Lung (tissue), 12 donors: ENCODE measurements around the gene EPB41L4A. TPM values are rescaled to one million over a fixed set of nuclear protein-coding genes. Genes with fewer than 3 reads are reported as not detected.

ENCODE experiments used
- ATAC-seq: fragments of 200-7000 bp; cut with Tn5 transposase; one replicate; pipeline ENCODE4 v1.9.1; 2020; ENCODE audit warnings: moderate number of reproducible peaks; ENCODE audit not compliant: insufficient read depth, low FRiP score
- DNase-seq, 3 donors: peaks; one replicate each; pipeline ENCODE4 v3.0.0-alpha.2; 2013 to 2017
- H3K27ac ChIP-seq, 2 donors: one replicate each; pipeline ENCODE4 v1.5.1; 2013; ENCODE audit warnings: mild to moderate bottlenecking in 2 of 2, moderate library complexity in 2 of 2, control low read depth in 1 of 2, inconsistent platforms in 1 of 2, low read depth in 1 of 2, low read length in 1 of 2
- H3K27me3 ChIP-seq, 3 donors: one replicate each; pipeline ENCODE4 v1.5.1; 2013; ENCODE audit warnings: low read length in 2 of 3; ENCODE audit not compliant: control insufficient read depth in 3 of 3, insufficient read depth in 3 of 3
- H3K36me3 ChIP-seq, 4 donors: one replicate each; pipeline ENCODE4 v1.5.1; 2013; ENCODE audit warnings: low read length in 4 of 4, mild to moderate bottlenecking in 1 of 4, moderate library complexity in 1 of 4; ENCODE audit not compliant: control insufficient read depth in 4 of 4, insufficient read depth in 4 of 4
- H3K4me1 ChIP-seq, 5 donors: one replicate each; pipeline ENCODE4 v1.5.1; 2013; ENCODE audit warnings: low read length in 5 of 5, mild to moderate bottlenecking in 2 of 5, moderate library complexity in 1 of 5; ENCODE audit not compliant: control insufficient read depth in 5 of 5, insufficient read depth in 5 of 5
- H3K4me3 ChIP-seq: one replicate; pipeline ENCODE4 v1.5.1; 2013; ENCODE audit warnings: mild to moderate bottlenecking, control low read depth, moderate library complexity
- H3K9ac ChIP-seq, 2 donors: one replicate each; pipeline ENCODE4 v1.5.1; 2013; ENCODE audit warnings: low read length in 2 of 2, control low read depth in 1 of 2; ENCODE audit not compliant: insufficient read depth in 1 of 2
- H3K9me3 ChIP-seq, 4 donors: one replicate each; pipeline ENCODE4 v1.5.1; 2013; ENCODE audit warnings: low read length in 3 of 4, mild to moderate bottlenecking in 1 of 4, moderate library complexity in 1 of 4; ENCODE audit not compliant: control insufficient read depth in 4 of 4, insufficient read depth in 3 of 4
- CTCF ChIP-seq: IDR thresholded peaks from 2 replicates; pipeline ENCODE4 v1.5.1; 2012; ENCODE audit warnings: mild to moderate bottlenecking; ENCODE audit errors: control extremely low read depth, extremely low read depth
- WGBS, 2 donors: extraction: QIAGEN DNeasy Blood & Tissue Kit; methylation state at CpG; one replicate each; pipeline ENCODE4 v1.1.7; 2013; 5-methylcytosine and 5-hydroxymethylcytosine counted together
- polyA plus RNA-seq, 2 donors: library from polyadenylated mRNA; stranded (reverse); fragments of 200-250 nt; gene quantifications; one replicate each; pipeline ENCODE4 v1.2.1, GENCODE V29; 2013
- total RNA-seq, 2 donors: library from RNA; depleted of rRNA in 1 of 2; stranded (reverse); fragments of >200 nt in 1 of 2; gene quantifications; one replicate each; pipeline ENCODE4 v1.2.1, GENCODE V29; 2014 to 2021
- donor health status: control.
- donor health status: control.
- donor health status: Bipolar disorder and iron deficiency.
- donor health status: healthy.
- donor health status: DM: yes; HTN: yes; CAD: no.

The EPB41L4A gene
- total and polyA plus RNA-seq, 4 donors: 4.6 to 44.5 (median 14.9) TPM

GRCh38 chr5:112350626-112351025 is 68.5 kb downstream of the EPB41L4A start:
- no peak for TF ChIP-seq CTCF
- Histone ChIP-seq H3K4me3 (no peak overlapping the region), H3K27me3 (no peaks in the 10 kb centered on the region), H3K9me3 (peaks cover 0 to 2% (median 0%) of the 10 kb centered on the region in 4 donors), H3K9ac (no peak overlapping the region), H3K36me3 (no peaks in the 10 kb centered on the region), H3K4me1 (peaks cover 3 to 27% (median 5%) of the 10 kb centered on the region in 5 donors), H3K27ac (no peak overlapping the region)
- 91 to 97% methylated on average over 2 of the region's 2 CpGs for WGBS, 2 donors
- ATAC-seq: no peak
- no peak for DNase-seq

GRCh38 chr5:112349371-112349770 is 69.7 kb downstream of the EPB41L4A start:
- no peak overlapping the region for H3K9ac ChIP-seq
- WGBS, 2 donors: 87 to 90% methylated on average over 3 of the region's 3 CpGs
- no peak overlapping the region for H3K27ac ChIP-seq
- no peak for ATAC-seq
- H3K4me1 ChIP-seq: peaks cover 0 to 23% (median 5%) of the 10 kb centered on the region in 5 donors
- no peak overlapping the region for H3K4me3 ChIP-seq
- H3K36me3 ChIP-seq: no peaks in the 10 kb centered on the region
- H3K9me3 ChIP-seq: peaks cover 0 to 2% (median 0%) of the 10 kb centered on the region in 4 donors
- DNase-seq: no peak
- no peak for TF ChIP-seq CTCF
- no peaks in the 10 kb centered on the region for H3K27me3 ChIP-seq

GRCh38 chr5:112348915-112349314 is 70.2 kb downstream of the EPB41L4A start:
- DNase-seq (no peak), ATAC-seq (no peak)
- H3K9ac ChIP-seq: no peak overlapping the region
- H3K36me3 ChIP-seq: no peaks in the 10 kb centered on the region
- H3K4me3 ChIP-seq: no peak overlapping the region
- no peak overlapping the region for H3K27ac ChIP-seq
- peaks cover 0 to 19% (median 5%) of the 10 kb centered on the region in 5 donors for H3K4me1 ChIP-seq
- TF ChIP-seq CTCF: no peak
- H3K27me3 ChIP-seq: no peaks in the 10 kb centered on the region
- peaks cover 0 to 2% (median 0%) of the 10 kb centered on the region in 4 donors for H3K9me3 ChIP-seq
- 96 to 97% methylated on average over 2 of the region's 2 CpGs for WGBS, 2 donors

- Histone ChIP-seq H3K27ac (no peak overlapping the region), H3K36me3 (no peaks in the 10 kb centered on the region), H3K4me3 (no peak overlapping the region), H3K9me3 (peaks cover 0 to 2% (median 0%) of the 10 kb centered on the region in 4 donors), H3K4me1 (peaks cover 0 to 20% (median 5%) of the 10 kb centered on the region in 5 donors), H3K27me3 (no peaks in the 10 kb centered on the region), H3K9ac (no peak overlapping the region)
- no peak for ATAC-seq
- no peak for DNase-seq
- WGBS, 2 donors: 62 to 63% methylated on average over 4 of the region's 4 CpGs
- TF ChIP-seq CTCF: no peak
Observed at GRCh38 chr5:112348387-112348786, 70.7 kb downstream of the EPB41L4A start.
